SH-SY5Y (cell line): Measurements from ENCODE around the gene PIN1.

Experiments
- GATA2 ChIP-seq: IDR thresholded peaks from 2 replicates; pipeline ENCODE4 v1.6.1; 2011; ENCODE audit warnings: mild to moderate bottlenecking, low read depth, low read length
- GATA3 ChIP-seq: IDR thresholded peaks from 2 replicates; pipeline ENCODE4 v1.6.1; 2011; ENCODE audit warnings: low read depth, mild to moderate bottlenecking, low read length, moderate library complexity

- no peak for TF ChIP-seq GATA2
- no peak for TF ChIP-seq GATA3
Observed at GRCh38 chr19:9806803-9807202, 28.3 kb upstream of the PIN1 start.
